Ovary (tissue), 9 donors: ENCODE results near the gene ULK2. TPM values are rescaled to one million over a fixed set of nuclear protein-coding genes. Genes with fewer than 3 reads are reported as not detected.
"Not testable (repeated sequence)": the region's sequence is repeated elsewhere in the genome, so short reads cannot be mapped to it uniquely, and the experiment has no call there.

Experiments used
- DNase-seq, 5 donors: peaks; one replicate each; pipeline ENCODE4 v3.0.0-alpha.2; 2019 to 2020
- H3K27ac ChIP-seq, 2 donors: fragments of 200-600 bp; one replicate each; pipeline versions ENCODE4 v1.5.1 to v1.8.0; 2019 to 2022
- H3K27me3 ChIP-seq: fragments of 200-600 bp; one replicate; pipeline ENCODE4 v1.8.0; 2022
- H3K36me3 ChIP-seq: fragments of 200-600 bp; sonication (generic); one replicate; pipeline ENCODE4 v1.5.1; 2019
- H3K4me1 ChIP-seq: one replicate; pipeline ENCODE4 v1.8.1; 2013; ENCODE audit warnings: mild to moderate bottlenecking, moderate library complexity; ENCODE audit not compliant: insufficient read depth
- H3K4me3 ChIP-seq: fragments of 200-600 bp; sonication (generic); one replicate; pipeline ENCODE4 v1.5.1; 2017
- H3K9me3 ChIP-seq, 2 donors: fragments of 200-600 bp in 1 of 2; sonication (generic) in 1 of 2; one replicate each; pipeline versions ENCODE4 v1.5.1 to v1.8.1; 2013 to 2019; ENCODE audit warnings: mild to moderate bottlenecking in 1 of 2, moderate library complexity in 1 of 2
- EP300 ChIP-seq: sonication (generic); formaldehyde crosslinking; IDR thresholded peaks from one replicate; pipeline ENCODE4 v1.6.1; 2017; ENCODE audit warnings: antibody characterized with exemption
- POLR2A ChIP-seq: fragments of 450-650 bp; IDR thresholded peaks from one replicate; pipeline ENCODE4 v1.6.1; 2017; ENCODE audit warnings: antibody characterized with exemption, mild to moderate bottlenecking, moderate library complexity
- WGBS, 3 donors: extraction: QIAGEN DNeasy Blood & Tissue Kit in 1 of 3; methylation state at CpG; one replicate each; pipeline versions ENCODE4 v1.1.5 to v1.1.7; 2013 to 2017; 5-methylcytosine and 5-hydroxymethylcytosine counted together
- intact Hi-C, 4 donors: fragments of 100-400 bp; cut with DNase I; formaldehyde crosslinking; loops; one replicate each; pipeline versions ENCODE4 v1.11.0 to v1.15.1; 2022 to 2023
- polyA plus RNA-seq, 2 donors: library from polyadenylated mRNA; stranded (reverse); fragments of 200-250 nt in 1 of 2; fragments of 350-450 nt in 1 of 2; fragmentation: Illumina TruSeq in 1 of 2; extraction: RNeasy Lipid Tissue Mini Kit (QIAGEN cat#74804) in 1 of 2; gene quantifications; one replicate each; pipeline ENCODE4 v1.2.3, GENCODE V29; 2013 to 2014
- total RNA-seq, 7 donors: library from RNA; depleted of rRNA in 2 of 7; stranded (reverse); fragments of >200 nt in 2 of 7; fragmentation: NEBNext Ultra II Directional in 3 of 7; extraction: Animal tissue kit (Norgen Biotek cat#: 25700) in 3 of 7; gene quantifications; one replicate each; pipeline versions ENCODE4 v1.1.0 to v1.2.4, GENCODE V29; 2016 to 2023
- TF ChIP-seq, protein P1 (sequence below), 3 donors: fragments of 450-650 bp in 2 of 3; fragments of 200-600 bp in 1 of 3; IDR thresholded peaks; one replicate each; pipeline versions ENCODE4 v1.5.1 to v1.8.0; 2016 to 2022; ENCODE audit warnings: antibody characterized with exemption in 3 of 3, mild to moderate bottlenecking in 1 of 3
- donor health status: DM: no; HTN: no; CAD: no; lungs with moderate emphysema.
- donor health status: DM: no; HTN: no; CAD: no.
- donor health status: Bipolar disorder and iron deficiency.
- donor health status: DM: yes; HTN: yes; CAD: no.
- donor health status: DM: no; HTN: no; CAD: no.
- donor health status: DM: yes; HTN: yes; CAD: no.

ULK2 gene
- total and polyA plus RNA-seq, 9 donors: 13.8 to 24.5 (median 20.8) TPM

- peaks cover 2% of the 10 kb centered on the region for H3K4me1 ChIP-seq
- no peaks in the 10 kb centered on the region for H3K27me3 ChIP-seq
- no peak overlapping the region for H3K4me3 ChIP-seq
- no peaks in the 10 kb centered on the region for H3K9me3 ChIP-seq
- no peak for TF ChIP-seq POLR2A
- H3K27ac ChIP-seq: no peak overlapping the region
- no peaks in the 10 kb centered on the region for H3K36me3 ChIP-seq
- no peak for DNase-seq
- intact Hi-C loops: loop anchor here in 3 of 4 donors (5.0 to 10.0 kb wide), 3 partner anchors 256 to 406 kb away; partner anchors contain the start of gene B9D1 (in 2 of the 3)
- 42 to 59% (median 51%) methylated on average over 10 of the region's 10 CpGs for WGBS, 3 donors
Observed at GRCh38 chr17:19768046-19768782, 99.5 kb downstream of the ULK2 start.

DNA sequence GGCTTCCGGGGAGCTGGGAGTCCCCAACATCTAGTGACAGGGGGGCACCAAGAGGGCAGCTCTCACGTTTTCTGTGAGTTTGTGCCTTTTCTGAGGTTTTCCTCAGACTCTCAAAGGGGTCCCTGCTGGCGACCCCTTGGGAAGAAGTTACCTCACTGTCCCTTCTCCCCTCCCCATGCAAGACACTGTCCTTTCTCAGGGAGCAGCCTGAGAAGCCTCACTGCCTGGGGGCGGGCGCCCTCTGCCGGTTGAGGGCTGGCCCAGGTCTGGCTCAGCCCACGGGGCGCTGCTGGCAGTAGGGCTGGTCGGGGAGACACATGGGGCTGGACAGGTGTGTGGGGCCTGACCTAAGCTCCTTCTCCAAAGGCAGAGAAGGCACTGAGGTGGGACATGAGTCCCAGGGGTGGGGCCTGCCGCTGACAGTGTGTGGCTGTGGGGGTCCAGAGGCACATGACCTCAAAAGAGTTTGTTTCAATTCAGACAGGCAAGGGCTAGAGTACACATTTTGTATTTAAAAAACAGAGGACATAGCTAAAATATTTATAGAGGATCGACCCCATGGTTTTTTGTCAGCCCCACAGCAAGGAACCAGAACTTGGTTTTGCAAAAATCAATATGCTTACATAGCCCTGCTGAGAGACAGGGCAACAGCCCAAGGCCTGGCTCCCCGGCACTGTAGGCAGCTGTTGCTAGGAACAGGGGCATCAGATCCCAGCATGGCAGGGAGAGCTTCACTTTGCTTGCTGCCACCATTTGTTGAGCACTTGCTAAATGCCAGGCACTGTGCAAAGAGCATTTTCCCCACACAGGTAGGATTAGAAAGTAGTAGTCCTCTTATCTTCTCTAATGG lies 101.1 kb downstream of the ULK2 start:
- intact Hi-C loops: loop anchor here (1.0 to 10.0 kb wide), 5 partner anchors 252 to 404 kb away; partner anchors contain the start of gene B9D1 (in 2 of the 4)
- peaks cover 2% of the 10 kb centered on the region for H3K4me1 ChIP-seq
- no peak overlapping the region for H3K27ac ChIP-seq
- H3K36me3 ChIP-seq: no peaks in the 10 kb centered on the region
- TF ChIP-seq, protein P1, sequence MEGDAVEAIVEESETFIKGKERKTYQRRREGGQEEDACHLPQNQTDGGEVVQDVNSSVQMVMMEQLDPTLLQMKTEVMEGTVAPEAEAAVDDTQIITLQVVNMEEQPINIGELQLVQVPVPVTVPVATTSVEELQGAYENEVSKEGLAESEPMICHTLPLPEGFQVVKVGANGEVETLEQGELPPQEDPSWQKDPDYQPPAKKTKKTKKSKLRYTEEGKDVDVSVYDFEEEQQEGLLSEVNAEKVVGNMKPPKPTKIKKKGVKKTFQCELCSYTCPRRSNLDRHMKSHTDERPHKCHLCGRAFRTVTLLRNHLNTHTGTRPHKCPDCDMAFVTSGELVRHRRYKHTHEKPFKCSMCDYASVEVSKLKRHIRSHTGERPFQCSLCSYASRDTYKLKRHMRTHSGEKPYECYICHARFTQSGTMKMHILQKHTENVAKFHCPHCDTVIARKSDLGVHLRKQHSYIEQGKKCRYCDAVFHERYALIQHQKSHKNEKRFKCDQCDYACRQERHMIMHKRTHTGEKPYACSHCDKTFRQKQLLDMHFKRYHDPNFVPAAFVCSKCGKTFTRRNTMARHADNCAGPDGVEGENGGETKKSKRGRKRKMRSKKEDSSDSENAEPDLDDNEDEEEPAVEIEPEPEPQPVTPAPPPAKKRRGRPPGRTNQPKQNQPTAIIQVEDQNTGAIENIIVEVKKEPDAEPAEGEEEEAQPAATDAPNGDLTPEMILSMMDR (IDR thresholded peaks at IDR 0.05): peak; percentile 95 to 96 (median 95)
- TF ChIP-seq EP300 (no peak), POLR2A (peak; percentile 28)
- H3K27me3 ChIP-seq: no peaks in the 10 kb centered on the region
- 13 to 15% (median 13%) methylated on average over 12 of the region's 12 CpGs for WGBS, 3 donors
- no peak overlapping the region for H3K4me3 ChIP-seq
- no peaks in the 10 kb centered on the region for H3K9me3 ChIP-seq
- DNase-seq: peak; percentile 73 to 90 (median 87)

GRCh38 chr17:19766016-19766415 lies 101.7 kb downstream of the ULK2 start:
- H3K27ac ChIP-seq: no peak overlapping the region
- H3K4me3 ChIP-seq: no peak overlapping the region
- peaks cover 2% of the 10 kb centered on the region for H3K4me1 ChIP-seq
- TF ChIP-seq POLR2A (no peak), EP300 (no peak)
- TF ChIP-seq, protein P1 (IDR thresholded peaks at IDR 0.05): no peak
- intact Hi-C loops: loop anchor here (1.0 to 10.0 kb wide), 4 partner anchors 254 to 404 kb away; partner anchors contain the start of gene B9D1 (in 2 of the 4)
- H3K27me3 ChIP-seq: no peaks in the 10 kb centered on the region
- no peak for DNase-seq
- whole genome bisulfite sequencing, 3 donors: 65 to 70% (median 66%) methylated on average over 7 of the region's 7 CpGs
- no peaks in the 10 kb centered on the region for H3K9me3 ChIP-seq
- no peaks in the 10 kb centered on the region for H3K36me3 ChIP-seq

GRCh38 chr17:19763991-19764390 lies 103.7 kb downstream of the ULK2 start:
- DNase-seq, H3K9me3 ChIP-seq, H3K4me1 ChIP-seq, H3K27ac ChIP-seq, H3K4me3 ChIP-seq, H3K36me3 ChIP-seq, H3K27me3 ChIP-seq: not testable (repeated sequence)
- intact Hi-C loops: loop anchor here in 3 of 4 donors (2.0 to 10.0 kb wide), 3 partner anchors 247 to 399 kb away; partner anchors contain the start of gene B9D1 (in 1 of the 3)
- 91 to 94% (median 94%) methylated on average over 6 of the region's 6 CpGs for WGBS, 3 donors

GRCh38 chr17:19763416-19763815 lies 104.3 kb downstream of the ULK2 start:
- H3K27me3 ChIP-seq: no peaks in the 10 kb centered on the region
- H3K36me3 ChIP-seq: no peaks in the 10 kb centered on the region
- WGBS, 3 donors: 85 to 97% (median 88%) methylated on average over 2 of the region's 2 CpGs
- no peak for DNase-seq
- no peaks in the 10 kb centered on the region for H3K9me3 ChIP-seq
- TF ChIP-seq EP300 (no peak), POLR2A (no peak)
- TF ChIP-seq, protein P1 (IDR thresholded peaks at IDR 0.05): no peak
- H3K27ac ChIP-seq: no peak overlapping the region
- no peak overlapping the region for H3K4me3 ChIP-seq
- peaks cover 2% of the 10 kb centered on the region for H3K4me1 ChIP-seq
- intact Hi-C loops: loop anchor here in 3 of 4 donors (2.0 to 10.0 kb wide), 3 partner anchors 246 to 399 kb away; partner anchors contain the start of gene B9D1 (in 1 of the 3)
